OCI-LY7 (cell line): ENCODE results near the gene POC1A.

Experiments
- CTCF ChIP-seq: fragments of 200-600 bp; sonication (generic); conservative IDR thresholded peaks from 2 replicates; pipeline ENCODE4 v1.5.1; 2014; ENCODE audit warnings: mild to moderate bottlenecking, antibody characterized with exemption, low read length, moderate library complexity, mixed read lengths
- EZH2phosphoT487 ChIP-seq: fragments of 200-600 bp; sonication (generic); IDR thresholded peaks from 2 replicates; pipeline ENCODE4 v1.6.1; 2018; ENCODE audit warnings: low read depth, borderline replicate concordance, mild to moderate bottlenecking, mixed run types, antibody characterized with exemption, low read length, moderate library complexity, mixed read lengths

- no peak for TF ChIP-seq CTCF
- TF ChIP-seq EZH2phosphoT487 = no peak
These were observed 76.3 kb downstream of the POC1A start for GRCh38 chr3:52077925-52078324.
